ENCODE data around the gene STAT4.

Gene STAT4

GRCh38 chr2:191176305-191176704 lies 25.5 kb upstream of the STAT4 start:
- FAIRE-seq = no peak
- DNase-seq (ENCODE audit: low spot score) = no peak

- FAIRE-seq (no peak), DNase-seq (ENCODE audit: low spot score) (no peak)
These were observed 23.6 kb upstream of the STAT4 start for GRCh38 chr2:191174442-191174841.

GRCh38 chr2:191173206-191173605 lies 22.4 kb upstream of the STAT4 start:
- DNase-seq (ENCODE audit: low spot score) (no peak), FAIRE-seq (no peak)

GRCh38 chr2:191171708-191172355 lies 21.0 kb upstream of the STAT4 start:
- FAIRE-seq (no peak), DNase-seq (ENCODE audit: low spot score) (peak; percentile 58)

GRCh38 chr2:191171286-191171685 lies 20.5 kb upstream of the STAT4 start:
- no peak for DNase-seq (ENCODE audit: low spot score)
- FAIRE-seq = no peak

GRCh38 chr2:191170773-191171172 lies 20.0 kb upstream of the STAT4 start:
- DNase-seq (ENCODE audit: low spot score) (no peak), FAIRE-seq (no peak)

GRCh38 chr2:191170301-191170636 lies 19.5 kb upstream of the STAT4 start:
- no peak for DNase-seq (ENCODE audit: low spot score)
- no peak for FAIRE-seq

- DNase-seq (ENCODE audit: low spot score) (no peak), FAIRE-seq (no peak)
These were observed 18.9 kb upstream of the STAT4 start for GRCh38 chr2:191169456-191170300.

- DNase-seq (ENCODE audit: low spot score) (no peak), FAIRE-seq (no peak)
These were observed 17.0 kb upstream of the STAT4 start for GRCh38 chr2:191167766-191168165.

GRCh38 chr2:191166756-191167445 lies 16.1 kb upstream of the STAT4 start:
- no peak for DNase-seq (ENCODE audit: low spot score)
- no peak for FAIRE-seq

- peak; percentile 48 for DNase-seq (ENCODE audit: low spot score)
- FAIRE-seq = no peak
These were observed 15.4 kb upstream of the STAT4 start for GRCh38 chr2:191166111-191166755.

GRCh38 chr2:191165176-191165643 lies 14.4 kb upstream of the STAT4 start:
- DNase-seq (ENCODE audit: low spot score) (peak; percentile 49), FAIRE-seq (no peak)

GRCh38 chr2:191158747-191159146 lies 8.0 kb upstream of the STAT4 start:
- FAIRE-seq = no peak
- DNase-seq (ENCODE audit: low spot score) = no peak

- DNase-seq (ENCODE audit: low spot score) (no peak), FAIRE-seq (no peak)
These were observed 7.4 kb upstream of the STAT4 start for GRCh38 chr2:191158193-191158592.

GRCh38 chr2:191155608-191156071 lies 4.8 kb upstream of the STAT4 start:
- peak; percentile 38 for DNase-seq (ENCODE audit: low spot score)
- no peak for FAIRE-seq

- FAIRE-seq = no peak
- DNase-seq (ENCODE audit: low spot score) = no peak
These were observed 2.9 kb upstream of the STAT4 start for GRCh38 chr2:191153716-191154115.

GRCh38 chr2:191152482-191153240 lies 1.9 kb upstream of the STAT4 start:
- no peak for DNase-seq (ENCODE audit: low spot score)
- peak; percentile 88 for FAIRE-seq

- no peak for FAIRE-seq
These were observed 537 bp upstream of the STAT4 start for GRCh38 chr2:191151331-191151730.

GRCh38 chr2:191150230-191150599 lies 579 bp downstream of the STAT4 start:
- DNase-seq (ENCODE audit: low spot score) (no peak), FAIRE-seq (no peak)

More at GRCh38 chr2:191151331-191151730, 537 bp upstream of the STAT4 start:
- DNase-seq (ENCODE audit: low spot score) = no peak

- no peak for DNase-seq (ENCODE audit: low spot score)
- no peak for FAIRE-seq
These were observed 1.4 kb downstream of the STAT4 start for GRCh38 chr2:191149391-191149790.

- DNase-seq (ENCODE audit: low spot score) = no peak
- FAIRE-seq = no peak
These were observed 2.0 kb downstream of the STAT4 start for GRCh38 chr2:191148791-191149190.

Measured in urothelium cell line (cell line).